ENCODE results near the gene RIT2.

Gene RIT2

GRCh38 chr18:42921226-42921737, 194.2 kb downstream of the RIT2 start:
- DNase-seq = no peak

- no peak for DNase-seq
These were observed 194.9 kb downstream of the RIT2 start for GRCh38 chr18:42920621-42921020.

- peak; percentile 84 for DNase-seq
These were observed 200.2 kb downstream of the RIT2 start for GRCh38 chr18:42915299-42915698.

- DNase-seq = peak; percentile 62
These were observed 201.0 kb downstream of the RIT2 start for GRCh38 chr18:42914476-42914875.

GRCh38 chr18:42909095-42909494, 206.4 kb downstream of the RIT2 start:
- no peak for DNase-seq

- no peak for DNase-seq
These were observed 208.7 kb downstream of the RIT2 start for GRCh38 chr18:42906761-42907160.

- no peak for DNase-seq
These were observed 214.3 kb downstream of the RIT2 start for GRCh38 chr18:42901161-42901560.

GRCh38 chr18:42893977-42894376, 221.5 kb downstream of the RIT2 start:
- DNase-seq = peak; percentile 47

- no peak for DNase-seq
These were observed 223.3 kb downstream of the RIT2 start for GRCh38 chr18:42892181-42892580.

GRCh38 chr18:42891705-42892104, 223.8 kb downstream of the RIT2 start:
- peak; percentile 84 for DNase-seq

GRCh38 chr18:42883169-42883568, 232.3 kb downstream of the RIT2 start:
- DNase-seq = peak; percentile 25

GRCh38 chr18:42882122-42882521, 233.4 kb downstream of the RIT2 start:
- no peak for DNase-seq

- DNase-seq = no peak
These were observed 242.6 kb downstream of the RIT2 start for GRCh38 chr18:42872838-42873237.

- DNase-seq = no peak
These were observed 250.6 kb downstream of the RIT2 start for GRCh38 chr18:42864876-42865275.

GRCh38 chr18:42861271-42861670, 254.2 kb downstream of the RIT2 start:
- no peak for DNase-seq

- no peak for DNase-seq
These were observed 254.9 kb downstream of the RIT2 start for GRCh38 chr18:42860548-42860947.

GRCh38 chr18:42860011-42860410, 255.5 kb downstream of the RIT2 start:
- DNase-seq = no peak

- no peak for DNase-seq
These were observed 260.9 kb downstream of the RIT2 start for GRCh38 chr18:42854558-42854957.

GRCh38 chr18:42850174-42851083, 265.1 kb downstream of the RIT2 start:
- DNase-seq = peak; percentile 79

GRCh38 chr18:42839408-42839807, 276.1 kb downstream of the RIT2 start:
- no peak for DNase-seq

GRCh38 chr18:42838546-42839145, 276.8 kb downstream of the RIT2 start:
- DNase-seq = no peak

GRCh38 chr18:42830936-42831335, 284.5 kb downstream of the RIT2 start:
- no peak for DNase-seq

GRCh38 chr18:42828881-42829280, 286.6 kb downstream of the RIT2 start:
- no peak for DNase-seq

- DNase-seq = no peak
These were observed 291.3 kb downstream of the RIT2 start for GRCh38 chr18:42824178-42824577.
